Breast epithelium (tissue), 4 donors: ENCODE data around the gene MROH7. TPM values are rescaled to one million over a fixed set of nuclear protein-coding genes. Genes with fewer than 3 reads are reported as not detected.

Experiments
- DNase-seq, 2 donors: peaks; one replicate each; pipeline ENCODE4 v3.0.0-alpha.2; 2019; ENCODE audit warnings: low spot score in 2 of 2
- H3K27ac ChIP-seq, 2 donors: fragments of 200-600 bp; sonication (generic) in 1 of 2; one replicate each; pipeline ENCODE4 v1.5.1; 2016 to 2019; ENCODE audit warnings: mild to moderate bottlenecking in 1 of 2
- H3K27me3 ChIP-seq, 2 donors: fragments of 200-600 bp; sonication (generic) in 1 of 2; one replicate each; pipeline versions ENCODE4 v1.5.1 to v1.6.0; 2017 to 2019; ENCODE audit warnings: control low read depth in 1 of 2, mild to moderate bottlenecking in 1 of 2
- H3K36me3 ChIP-seq: fragments of 200-600 bp; one replicate; pipeline ENCODE4 v1.5.1; 2019
- H3K4me1 ChIP-seq, 2 donors: fragments of 200-600 bp; sonication (generic); one replicate each; pipeline ENCODE4 v1.5.1; 2016 to 2019; ENCODE audit warnings: control low read depth in 1 of 2
- H3K4me3 ChIP-seq, 3 donors: fragments of 200-600 bp; sonication (generic); 1 replicate in 2 of 3; 2 replicates in 1 of 3; pipeline ENCODE4 v1.5.1; 2016 to 2019; ENCODE audit warnings: mild to moderate bottlenecking in 3 of 3, moderate library complexity in 2 of 3
- H3K9me3 ChIP-seq, 2 donors: fragments of 200-600 bp; sonication (generic) in 1 of 2; one replicate each; pipeline ENCODE4 v1.5.1; 2016 to 2019; ENCODE audit warnings: control low read depth in 1 of 2
- CTCF ChIP-seq, 3 donors: fragments of 450-650 bp; IDR thresholded peaks; one replicate each; pipeline ENCODE4 v1.5.1; 2016 to 2017; ENCODE audit warnings: antibody characterized with exemption in 3 of 3, mild to moderate bottlenecking in 3 of 3, moderate library complexity in 3 of 3
- POLR2A ChIP-seq: fragments of 450-650 bp; IDR thresholded peaks from one replicate; pipeline ENCODE4 v1.6.1; 2016; ENCODE audit warnings: antibody characterized with exemption, mild to moderate bottlenecking, moderate library complexity
- POLR2AphosphoS5 ChIP-seq, 3 donors: sonication (generic); formaldehyde crosslinking; IDR thresholded peaks; one replicate each; pipeline ENCODE4 v1.6.1; 2017; ENCODE audit warnings: antibody characterized with exemption in 3 of 3
- intact Hi-C: fragments of 100-400 bp; cut with DNase I; formaldehyde crosslinking; loops from one replicate; pipeline ENCODE4 v1.15.1; 2023; ENCODE audit warnings: low total_unique reads
- total RNA-seq, 3 donors: library from RNA; depleted of rRNA; stranded (reverse); fragments of >200 nt; gene quantifications; one replicate each; pipeline ENCODE4 v1.1.0, GENCODE V29; 2016

MROH7 gene
- total RNA-seq, 3 donors from 2014 or later = 0.66 to 5.3 (median 0.80) TPM

- peaks cover 5 to 6% of the 10 kb centered on the region in 2 donors for H3K4me1 ChIP-seq
- intact Hi-C loops = no loop called here
- no peaks in the 10 kb centered on the region for H3K27me3 ChIP-seq
- peak within 1 kb of the TSS; percentile 71 to 80 (median 79) for H3K4me3 ChIP-seq
- H3K36me3 ChIP-seq = no peaks in the 10 kb centered on the region
- peak; percentile 71 to 78 for DNase-seq
- peak within 1 kb of the TSS; percentile 64 to 81 for H3K27ac ChIP-seq
- H3K9me3 ChIP-seq = no peaks in the 10 kb centered on the region
- TF ChIP-seq CTCF (IDR thresholded peaks at IDR 0.05) = no peak
- TF ChIP-seq POLR2AphosphoS5 (IDR thresholded peaks at IDR 0.05) = peak; percentile 71 to 77 (median 75)
Observed at GRCh38 chr1:54715493-54716298, 74.1 kb downstream of the MROH7 start, which contains the start of gene TTC4. Gene TTC4 (plus strand): TSS chr1:54715861. CDS start chr1:54715909, 48 bp downstream.

DNA sequence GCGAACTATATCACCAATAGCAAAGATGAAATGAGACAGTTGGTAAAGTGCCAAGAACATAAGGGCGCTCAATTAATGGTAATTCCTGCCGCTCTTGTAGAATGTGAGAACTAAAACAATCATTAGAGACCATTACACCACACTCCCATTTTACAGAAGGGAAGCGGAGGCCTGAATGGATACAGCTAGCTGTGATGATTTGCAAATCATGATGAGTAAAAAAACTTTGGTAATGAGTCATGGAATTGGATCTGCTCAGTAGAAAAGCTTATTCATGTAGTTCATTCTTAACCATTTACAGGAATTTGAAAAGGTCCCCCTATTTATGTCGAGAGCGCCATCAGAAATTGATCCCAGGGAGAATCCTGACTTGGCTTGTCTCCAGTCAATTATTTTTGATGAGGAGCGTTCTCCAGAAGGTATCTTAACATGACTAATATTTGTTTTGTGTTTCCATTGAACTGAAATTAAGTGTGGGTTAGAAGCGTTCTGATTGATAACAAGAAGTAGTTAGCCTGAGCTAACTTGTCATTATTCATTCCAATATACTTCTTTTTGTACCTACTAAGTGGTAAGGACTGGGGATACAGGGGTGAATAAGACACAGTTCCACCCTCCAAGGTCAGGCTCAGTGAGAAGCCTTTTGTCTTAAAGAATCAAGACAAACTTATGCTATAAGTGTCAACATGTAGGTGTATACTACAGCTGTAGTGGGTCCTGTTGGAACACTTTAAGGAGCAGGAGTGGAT, 74.9 kb downstream of the MROH7 start:
- H3K4me1 ChIP-seq = peaks cover 5 to 6% of the 10 kb centered on the region in 2 donors
- no peak for TF ChIP-seq POLR2AphosphoS5 (IDR thresholded peaks at IDR 0.05)
- no peak for TF ChIP-seq POLR2A
- TF ChIP-seq CTCF (IDR thresholded peaks at IDR 0.05) = no peak
- peak overlapping the region; percentile 71 to 80 (median 79) for H3K4me3 ChIP-seq
- DNase-seq = no peak
- intact Hi-C loops = no loop called here
- H3K36me3 ChIP-seq = no peaks in the 10 kb centered on the region
- peak overlapping the region; percentile 64 to 81 for H3K27ac ChIP-seq
- H3K9me3 ChIP-seq = no peaks in the 10 kb centered on the region
- H3K27me3 ChIP-seq = no peaks in the 10 kb centered on the region

GRCh38 chr1:54721719-54722118, 80.1 kb downstream of the MROH7 start:
- DNase-seq = no peak
- intact Hi-C loops = no loop called here
- no peak overlapping the region for H3K27ac ChIP-seq
- H3K4me1 ChIP-seq = peaks cover 0 to 2% of the 10 kb centered on the region in 2 donors
- H3K4me3 ChIP-seq = no peak overlapping the region
- H3K36me3 ChIP-seq = peaks cover 8% of the 10 kb centered on the region
- H3K27me3 ChIP-seq = no peaks in the 10 kb centered on the region
- TF ChIP-seq CTCF (IDR thresholded peaks at IDR 0.05) (no peak), POLR2AphosphoS5 (IDR thresholded peaks at IDR 0.05) (no peak), POLR2A (no peak)
- H3K9me3 ChIP-seq = no peaks in the 10 kb centered on the region

DNA sequence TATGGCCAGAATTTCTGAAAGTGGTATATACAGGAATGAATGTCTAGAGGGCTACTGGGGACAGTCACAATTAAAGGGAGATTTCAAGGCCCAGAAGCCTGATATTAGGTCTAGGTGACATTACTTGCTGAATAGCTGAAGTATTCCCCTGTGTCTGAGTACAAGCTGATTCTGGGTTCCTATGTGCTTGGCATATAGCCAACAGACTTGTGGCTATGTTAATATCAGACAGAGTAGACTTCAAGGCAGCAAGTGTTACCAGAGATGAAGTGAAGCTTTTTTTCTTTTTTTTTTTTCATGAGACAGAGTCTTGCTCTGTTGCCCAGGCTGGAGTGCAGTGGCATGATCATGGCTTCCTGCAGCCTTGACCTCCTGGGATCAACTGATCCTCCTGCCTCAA, 82.4 kb downstream of the MROH7 start:
- intact Hi-C loops = no loop called here
- H3K4me1 ChIP-seq = no peaks in the 10 kb centered on the region
- DNase-seq = no peak
- H3K36me3 ChIP-seq = peaks cover 8% of the 10 kb centered on the region
- no peak overlapping the region for H3K4me3 ChIP-seq
- no peaks in the 10 kb centered on the region for H3K27me3 ChIP-seq
- no peak overlapping the region for H3K27ac ChIP-seq
- H3K9me3 ChIP-seq = no peaks in the 10 kb centered on the region
- TF ChIP-seq POLR2AphosphoS5 (IDR thresholded peaks at IDR 0.05) (no peak), POLR2A (no peak), CTCF (IDR thresholded peaks at IDR 0.05) (no peak)

DNA sequence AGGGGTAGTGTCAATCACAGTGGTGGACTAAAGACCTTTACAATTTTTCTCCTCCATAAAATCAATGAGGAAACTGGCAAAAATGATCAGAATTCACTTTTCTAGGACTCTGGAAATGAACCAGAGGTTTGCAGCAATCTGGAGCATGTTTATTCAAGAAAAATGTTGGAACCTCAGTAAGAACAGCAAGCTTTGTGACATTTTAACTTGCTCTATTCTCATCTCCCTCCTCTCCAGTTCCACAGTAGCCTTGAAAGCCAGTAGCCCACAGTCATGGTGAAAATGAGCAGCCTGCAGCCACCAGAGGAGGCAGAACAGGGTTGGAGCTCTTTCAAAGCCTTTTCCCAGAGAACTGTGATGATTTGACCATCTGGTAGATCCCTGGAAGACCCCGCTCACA, 83.2 kb downstream of the MROH7 start:
- Histone ChIP-seq H3K36me3 (peaks cover 8% of the 10 kb centered on the region), H3K9me3 (no peaks in the 10 kb centered on the region), H3K27ac (no peak overlapping the region), H3K4me1 (no peaks in the 10 kb centered on the region), H3K4me3 (no peak overlapping the region), H3K27me3 (no peaks in the 10 kb centered on the region)
- no peak for DNase-seq
- intact Hi-C loops = no loop called here
- no peak for TF ChIP-seq POLR2AphosphoS5 (IDR thresholded peaks at IDR 0.05)
- TF ChIP-seq POLR2A = no peak
- TF ChIP-seq CTCF (IDR thresholded peaks at IDR 0.05) = no peak
